Thoracic aorta (tissue), 2 donors: ENCODE measurements around the gene GNG8. TPM values are rescaled to one million over a fixed set of nuclear protein-coding genes. Genes with fewer than 3 reads are reported as not detected.

Experiments used
- ATAC-seq: fragments of 150-250 bp; one replicate; pipeline ENCODE4 v1.8.0; 2017; ENCODE audit warnings: low read depth; ENCODE audit not compliant: insufficient number of reproducible peaks, low FRiP score
- DNase-seq: peaks from one replicate; pipeline ENCODE4 v3.0.0-alpha.2; 2020; ENCODE audit warnings: low spot score
- H3K27ac ChIP-seq, 2 donors: fragments of 200-600 bp; sonication (generic); 1 replicate in 1 of 2; 2 replicates in 1 of 2; pipeline ENCODE4 v1.5.1; 2016; ENCODE audit warnings: mild to moderate bottlenecking in 2 of 2, moderate library complexity in 2 of 2
- H3K27me3 ChIP-seq: fragments of 200-600 bp; sonication (generic); replicated peaks from 2 replicates; pipeline ENCODE4 v1.6.0; 2016; ENCODE audit warnings: mild to moderate bottlenecking; ENCODE audit not compliant: insufficient read depth
- H3K36me3 ChIP-seq: fragments of 200-600 bp; sonication (generic); one replicate; pipeline ENCODE4 v1.5.1; 2016
- H3K4me1 ChIP-seq, 2 donors: fragments of 200-600 bp; sonication (generic); 1 replicate in 1 of 2; 2 replicates in 1 of 2; pipeline versions ENCODE4 v1.5.1 to v1.6.0; 2016; ENCODE audit warnings: low read depth in 2 of 2, mild to moderate bottlenecking in 1 of 2; ENCODE audit not compliant: control insufficient read depth in 1 of 2
- H3K4me3 ChIP-seq: fragments of 200-600 bp; sonication (generic); 2 replicates; pipeline ENCODE4 v1.5.1; 2016; ENCODE audit warnings: mild to moderate bottlenecking
- H3K9me3 ChIP-seq: fragments of 200-600 bp; sonication (generic); 2 replicates; pipeline ENCODE4 v1.5.1; 2016
- total RNA-seq, 2 donors: library from RNA; depleted of rRNA; stranded (reverse); fragments of >200 nt; gene quantifications; one replicate each; pipeline versions ENCODE4 v1.1.0 to v1.2.3, GENCODE V29; 2016
- TF ChIP-seq, protein P1 (sequence below): fragments of 200-600 bp; sonication (generic); IDR thresholded peaks from one replicate; pipeline ENCODE4 v1.5.1; 2019; ENCODE audit warnings: antibody characterized with exemption

The GNG8 gene
- not detected for total RNA-seq

DNA sequence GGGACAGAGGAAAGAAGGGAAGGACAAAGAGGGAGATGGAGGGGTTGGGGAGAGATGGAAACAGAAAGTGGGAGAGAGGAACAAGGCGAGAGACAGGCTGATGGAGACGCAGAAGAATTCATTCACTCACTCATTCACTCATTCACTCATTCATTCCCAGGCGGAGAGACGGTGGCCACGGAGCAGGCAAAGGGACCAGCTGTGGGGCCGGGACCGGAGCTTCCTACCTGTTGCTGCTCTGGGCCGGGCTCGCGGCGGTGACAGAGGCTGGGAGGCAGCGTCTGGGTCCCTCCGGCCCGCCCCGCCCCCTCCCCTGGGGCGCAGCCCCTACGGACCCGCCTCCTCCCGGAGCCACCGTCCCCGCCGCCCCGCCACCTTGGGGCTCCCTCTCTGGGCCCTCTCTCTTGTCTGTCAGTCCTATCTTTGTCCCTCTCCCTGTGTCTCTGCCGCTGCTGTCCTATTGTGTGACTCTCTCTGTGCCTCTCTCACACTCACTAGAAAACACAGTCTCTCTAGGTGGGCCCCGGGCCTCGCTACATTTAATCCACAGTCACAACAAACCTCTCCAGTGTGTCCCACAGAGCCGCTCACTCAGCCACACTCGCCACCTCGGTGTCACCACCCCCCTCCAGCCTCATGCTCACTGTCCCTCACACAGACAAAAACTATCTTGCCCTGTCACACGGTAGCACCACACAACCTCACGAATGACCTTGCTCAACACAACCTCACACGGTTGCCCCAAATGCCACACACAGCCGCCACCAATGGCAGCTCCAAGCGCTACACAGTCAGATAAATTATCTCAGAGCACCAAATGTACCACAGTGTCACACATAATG lies at the start of gene GNG8:
GNG8 (minus strand) TSS at position 283 of the 842 bp plus-strand sequence. CDS start 1,520 bp downstream, outside the sequence.
- Histone ChIP-seq H3K36me3 (no peaks in the 10 kb centered on the region), H3K27ac (no peak within 1 kb of the TSS), H3K4me3 (no peak within 1 kb of the TSS), H3K4me1 (peaks cover 13 to 45% of the 10 kb centered on the region in 2 donors), H3K27me3 (no peaks in the 10 kb centered on the region), H3K9me3 (no peaks in the 10 kb centered on the region)
- DNase-seq (no peak), ATAC-seq (no peak)
- TF ChIP-seq, protein P1, sequence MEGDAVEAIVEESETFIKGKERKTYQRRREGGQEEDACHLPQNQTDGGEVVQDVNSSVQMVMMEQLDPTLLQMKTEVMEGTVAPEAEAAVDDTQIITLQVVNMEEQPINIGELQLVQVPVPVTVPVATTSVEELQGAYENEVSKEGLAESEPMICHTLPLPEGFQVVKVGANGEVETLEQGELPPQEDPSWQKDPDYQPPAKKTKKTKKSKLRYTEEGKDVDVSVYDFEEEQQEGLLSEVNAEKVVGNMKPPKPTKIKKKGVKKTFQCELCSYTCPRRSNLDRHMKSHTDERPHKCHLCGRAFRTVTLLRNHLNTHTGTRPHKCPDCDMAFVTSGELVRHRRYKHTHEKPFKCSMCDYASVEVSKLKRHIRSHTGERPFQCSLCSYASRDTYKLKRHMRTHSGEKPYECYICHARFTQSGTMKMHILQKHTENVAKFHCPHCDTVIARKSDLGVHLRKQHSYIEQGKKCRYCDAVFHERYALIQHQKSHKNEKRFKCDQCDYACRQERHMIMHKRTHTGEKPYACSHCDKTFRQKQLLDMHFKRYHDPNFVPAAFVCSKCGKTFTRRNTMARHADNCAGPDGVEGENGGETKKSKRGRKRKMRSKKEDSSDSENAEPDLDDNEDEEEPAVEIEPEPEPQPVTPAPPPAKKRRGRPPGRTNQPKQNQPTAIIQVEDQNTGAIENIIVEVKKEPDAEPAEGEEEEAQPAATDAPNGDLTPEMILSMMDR = no peak

DNA sequence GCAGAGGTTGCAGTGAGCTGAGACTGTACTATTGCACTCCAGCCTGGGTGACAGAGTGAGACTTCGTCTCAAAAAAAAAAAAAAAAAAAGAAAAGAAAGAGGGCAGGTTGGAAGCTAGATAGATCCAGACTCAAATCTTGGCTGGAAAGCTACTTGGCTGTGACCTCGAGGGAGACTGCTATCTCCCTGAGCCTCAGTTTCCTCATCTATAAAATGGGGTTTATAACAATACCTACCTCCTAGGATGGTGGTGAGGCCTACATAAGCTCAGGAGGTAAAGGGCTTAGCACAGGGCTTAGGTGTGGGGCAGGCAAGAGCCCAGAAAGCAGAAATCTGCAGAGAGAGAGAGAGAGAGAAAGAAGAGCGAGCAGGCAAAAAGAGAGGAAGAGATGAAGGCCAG lies 49.2 kb upstream of the GNG8 start:
- peaks cover 55% of the 10 kb centered on the region for H3K36me3 ChIP-seq
- no peak for ATAC-seq
- TF ChIP-seq, protein P1 = no peak
- no peaks in the 10 kb centered on the region for H3K9me3 ChIP-seq
- H3K27ac ChIP-seq = no peak overlapping the region
- no peaks in the 10 kb centered on the region for H3K4me1 ChIP-seq
- H3K4me3 ChIP-seq = no peak overlapping the region
- no peaks in the 10 kb centered on the region for H3K27me3 ChIP-seq
- DNase-seq = no peak

DNA sequence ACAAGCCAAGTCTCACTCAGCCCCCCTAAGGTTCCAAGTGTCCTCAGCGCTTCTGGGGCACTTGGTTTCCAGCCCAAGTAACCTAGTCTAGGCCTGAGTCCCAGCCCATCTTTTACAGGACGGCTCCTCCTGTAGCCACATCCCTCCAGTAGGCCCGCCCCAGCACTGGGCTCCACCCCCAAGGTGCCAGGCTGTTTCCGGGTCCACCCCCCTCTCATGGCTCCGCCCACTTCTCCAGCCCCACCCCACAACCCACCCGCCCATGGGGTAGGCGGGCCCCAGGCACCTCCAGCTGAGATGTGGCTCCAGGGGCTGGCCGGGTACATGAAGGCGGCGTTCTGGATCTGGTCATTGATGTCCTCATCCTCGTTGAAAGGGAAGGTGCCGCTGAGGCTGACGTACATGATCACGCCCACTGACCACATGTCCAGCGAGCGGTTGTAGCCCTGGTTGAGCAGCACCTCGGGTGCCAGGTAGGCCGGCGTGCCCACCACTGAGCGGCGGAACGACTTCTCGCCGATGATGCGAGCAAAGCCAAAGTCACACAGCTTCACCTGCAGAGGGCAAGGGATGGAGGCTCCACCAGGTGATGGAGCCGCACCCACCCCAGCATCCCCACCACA lies 42.2 kb upstream of the GNG8 start:
- Histone ChIP-seq H3K9me3 (no peaks in the 10 kb centered on the region), H3K27ac (no peak overlapping the region), H3K27me3 (no peaks in the 10 kb centered on the region), H3K4me1 (no peaks in the 10 kb centered on the region), H3K4me3 (no peak overlapping the region), H3K36me3 (peaks cover 35% of the 10 kb centered on the region)
- ATAC-seq (no peak), DNase-seq (no peak)
- TF ChIP-seq, protein P1 = no peak

GRCh38 chr19:46674416-46675178 lies 38.6 kb upstream of the GNG8 start:
- DNase-seq (no peak), ATAC-seq (no peak)
- H3K27me3 ChIP-seq = no peaks in the 10 kb centered on the region
- H3K27ac ChIP-seq = no peak overlapping the region
- H3K36me3 ChIP-seq = peaks cover 24% of the 10 kb centered on the region
- H3K9me3 ChIP-seq = no peaks in the 10 kb centered on the region
- TF ChIP-seq, protein P1 = no peak
- no peaks in the 10 kb centered on the region for H3K4me1 ChIP-seq
- no peak overlapping the region for H3K4me3 ChIP-seq

DNA sequence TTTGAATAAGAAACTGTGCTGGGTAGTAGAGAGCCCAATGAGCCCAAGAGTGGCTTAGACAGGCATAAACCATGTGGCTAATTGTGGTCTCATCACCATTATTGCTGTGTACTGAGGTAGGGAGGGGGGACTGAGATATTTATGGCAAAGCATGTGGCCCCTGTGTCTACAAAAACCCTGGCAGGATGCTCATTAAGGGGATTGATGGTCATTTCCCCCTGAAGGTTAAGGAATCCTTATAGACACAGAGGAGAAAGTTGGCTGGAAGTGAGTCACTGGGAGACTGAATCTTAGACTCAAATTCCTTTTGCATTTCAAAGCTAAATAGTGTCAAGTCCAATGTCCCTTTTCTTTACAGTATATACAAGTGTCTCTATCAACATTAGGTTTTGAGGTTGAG lies 34.8 kb upstream of the GNG8 start:
- Histone ChIP-seq H3K27me3 (no peaks in the 10 kb centered on the region), H3K4me1 (no peaks in the 10 kb centered on the region), H3K9me3 (no peaks in the 10 kb centered on the region), H3K27ac (no peak overlapping the region), H3K4me3 (no peak overlapping the region), H3K36me3 (peaks cover 11% of the 10 kb centered on the region)
- TF ChIP-seq, protein P1 = no peak
- no peak for DNase-seq
- ATAC-seq = no peak
